Natural killer cell treated with Interleukin-12 subunit alpha and Interleukin-12 subunit beta and Interleukin-15 and Interleukin-18, amount 100 ng/mL, for 72 hours (primary cell): Measurements from ENCODE around the gene FBXO22. TPM values are rescaled to one million over a fixed set of nuclear protein-coding genes. Genes with fewer than 3 reads are reported as not detected.
"Not testable (repeated sequence)": the region's sequence is repeated elsewhere in the genome, so short reads cannot be mapped to it uniquely, and the experiment has no call there.

ENCODE experiments used
- ATAC-seq, 2 donors: fragments of 150-1000 bp; cut with Tn5 transposase in 1 of 2; sonication (Bioruptor Pico), chemical (Tn5 transposase) in 1 of 2; 2 replicates each; pipeline ENCODE4 v1.10.0; 2021
- DNase-seq: peaks from one replicate; pipeline ENCODE4 v3.0.0; 2022; ENCODE audit warnings: low spot score
- H3K27ac Mint-ChIP-seq, 2 donors: 1 replicate in 1 of 2; 2 replicates in 1 of 2; pipeline ENCODE4 v1.8.0; 2022; ENCODE audit warnings: mixed read lengths in 2 of 2, mild to moderate bottlenecking in 1 of 2, moderate library complexity in 1 of 2
- H3K27me3 Mint-ChIP-seq, 2 donors: 1 replicate in 1 of 2; 2 replicates in 1 of 2; pipeline ENCODE4 v1.8.0; 2022; ENCODE audit warnings: mixed read lengths in 2 of 2
- H3K36me3 Mint-ChIP-seq: one replicate; pipeline ENCODE4 v1.8.0; 2022; ENCODE audit warnings: mixed read lengths
- H3K4me1 Mint-ChIP-seq, 2 donors: 1 replicate in 1 of 2; 2 replicates in 1 of 2; pipeline ENCODE4 v1.8.0; 2022; ENCODE audit warnings: low read depth in 2 of 2, mixed read lengths in 2 of 2, mild to moderate bottlenecking in 1 of 2
- H3K4me3 Mint-ChIP-seq: one replicate; pipeline ENCODE4 v1.8.0; 2022; ENCODE audit warnings: mixed read lengths
- H3K9me3 Mint-ChIP-seq: 2 replicates; pipeline ENCODE4 v1.8.0; 2022; ENCODE audit warnings: mixed read lengths
- total RNA-seq, 2 donors: library from RNA; stranded (reverse); gene quantifications; one replicate each; pipeline ENCODE4 v1.2.3, GENCODE V29; 2022

The FBXO22 gene
- total RNA-seq, 2 donors from 2014 or later = 31.3 to 39.3 TPM

DNA sequence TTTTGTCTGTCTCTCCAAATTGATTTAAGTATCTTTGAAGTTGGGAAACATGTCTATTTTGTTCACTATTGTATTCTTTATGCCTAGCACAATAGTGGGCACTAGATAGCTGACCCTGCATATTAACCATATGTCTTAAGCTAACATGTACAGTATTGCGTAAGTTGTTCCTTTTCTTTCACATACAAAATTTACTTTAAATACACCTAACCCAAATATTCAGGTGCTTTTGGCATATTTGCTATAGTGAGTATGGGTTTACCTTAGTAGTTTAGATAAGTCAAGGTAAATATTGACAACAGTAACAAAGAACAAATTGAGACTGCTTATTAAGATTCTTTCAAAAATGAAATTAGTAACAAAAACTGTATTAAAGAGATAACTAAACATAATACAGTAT lies 57.7 kb downstream of the FBXO22 start:
- Mint-ChIP-seq H3K27ac (no peak overlapping the region), H3K27me3 (peaks cover 5 to 20% of the 10 kb centered on the region in 2 donors), H3K36me3 (no peaks in the 10 kb centered on the region), H3K9me3 (no peaks in the 10 kb centered on the region), H3K4me3 (no peak overlapping the region), H3K4me1 (no peaks in the 10 kb centered on the region)
- ATAC-seq = no peak
- no peak for DNase-seq

DNA sequence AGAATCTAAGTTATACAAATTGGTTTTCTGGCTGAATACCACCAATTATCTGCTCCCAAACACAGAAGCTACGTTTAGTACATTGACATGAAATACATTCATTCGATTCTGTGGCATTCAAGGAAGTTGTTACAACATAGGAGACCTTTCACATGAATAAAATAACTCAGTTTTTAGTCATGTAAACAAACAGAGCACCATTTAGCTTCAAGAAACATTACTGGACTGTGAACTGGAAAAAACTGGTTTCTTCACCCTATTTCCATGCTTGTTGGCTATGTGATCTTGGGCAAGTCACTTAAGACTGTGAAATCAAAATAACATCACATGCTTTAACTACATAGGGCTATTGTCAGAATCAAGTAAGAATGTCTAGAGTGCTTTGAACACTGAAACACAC lies 62.4 kb downstream of the FBXO22 start:
- Mint-ChIP-seq H3K36me3 (no peaks in the 10 kb centered on the region), H3K4me1 (no peaks in the 10 kb centered on the region), H3K9me3 (no peaks in the 10 kb centered on the region), H3K27ac (no peak overlapping the region), H3K4me3 (no peak overlapping the region), H3K27me3 (peaks cover 0 to 2% of the 10 kb centered on the region in 2 donors)
- DNase-seq (no peak), ATAC-seq (no peak)

DNA sequence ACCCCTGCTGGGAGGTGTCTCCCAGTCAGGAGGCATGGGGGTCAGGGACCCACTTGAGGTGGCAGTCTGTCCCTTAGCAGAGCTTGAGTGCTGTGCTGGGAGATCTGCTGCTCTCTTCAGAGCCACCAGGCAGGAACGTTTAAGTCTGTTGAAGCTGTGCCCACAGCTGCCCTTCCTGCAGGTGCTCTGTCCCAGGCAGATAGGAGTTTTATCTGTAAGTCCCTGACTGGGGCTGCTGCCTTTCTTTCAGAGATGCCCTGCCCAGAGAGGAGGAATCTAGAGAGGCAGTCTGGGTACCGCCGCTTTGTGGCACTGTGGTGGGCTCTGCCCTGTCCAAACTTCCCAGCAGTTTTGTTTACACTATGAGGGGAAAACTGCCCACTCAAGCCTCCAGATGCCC lies 73.1 kb downstream of the FBXO22 start:
- H3K27me3 Mint-ChIP-seq = peaks cover 41 to 63% of the 10 kb centered on the region in 2 donors
- ATAC-seq = not testable (repeated sequence)

DNA sequence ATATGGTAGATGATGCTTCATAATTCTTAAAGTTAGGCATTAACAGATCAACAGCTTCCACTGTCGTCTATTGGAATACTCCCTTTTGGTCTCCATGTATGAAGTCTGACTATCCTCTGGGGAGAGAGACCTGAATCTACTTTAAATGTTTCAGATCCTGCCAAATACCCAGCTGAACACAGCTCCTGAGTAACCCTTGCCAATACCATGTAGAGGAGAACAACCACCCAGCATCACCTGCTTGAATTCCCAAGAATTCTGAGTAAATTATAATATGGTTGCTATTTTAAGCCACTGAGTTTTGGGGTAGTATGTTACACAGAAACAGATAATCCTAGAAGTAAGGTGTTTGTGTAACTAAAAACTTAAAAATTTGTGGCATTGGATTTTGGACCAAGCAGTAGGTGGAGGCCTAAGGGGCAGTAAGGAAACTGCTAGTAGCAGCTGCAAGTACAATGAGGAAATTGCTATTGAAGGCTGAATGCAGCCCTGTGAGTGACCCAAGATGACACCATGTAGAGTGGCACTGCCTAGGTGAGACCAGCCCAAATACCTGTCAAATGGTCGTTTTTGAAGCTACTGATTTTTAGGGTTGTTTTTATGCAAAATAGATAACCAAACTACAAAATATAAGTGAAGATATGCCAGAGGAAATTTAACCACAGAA lies 77.6 kb downstream of the FBXO22 start:
- Mint-ChIP-seq H3K4me3 (no peak overlapping the region), H3K27ac (no peak overlapping the region), H3K36me3 (no peaks in the 10 kb centered on the region), H3K9me3 (no peaks in the 10 kb centered on the region), H3K27me3 (peaks cover 20 to 41% of the 10 kb centered on the region in 2 donors), H3K4me1 (no peaks in the 10 kb centered on the region)
- ATAC-seq (no peak), DNase-seq (no peak)

More for the DNA sequence above, 73.1 kb downstream of the FBXO22 start:
- not testable (repeated sequence) for H3K4me3 Mint-ChIP-seq, DNase-seq, H3K4me1 Mint-ChIP-seq, H3K27ac Mint-ChIP-seq, H3K9me3 Mint-ChIP-seq, H3K36me3 Mint-ChIP-seq

DNA sequence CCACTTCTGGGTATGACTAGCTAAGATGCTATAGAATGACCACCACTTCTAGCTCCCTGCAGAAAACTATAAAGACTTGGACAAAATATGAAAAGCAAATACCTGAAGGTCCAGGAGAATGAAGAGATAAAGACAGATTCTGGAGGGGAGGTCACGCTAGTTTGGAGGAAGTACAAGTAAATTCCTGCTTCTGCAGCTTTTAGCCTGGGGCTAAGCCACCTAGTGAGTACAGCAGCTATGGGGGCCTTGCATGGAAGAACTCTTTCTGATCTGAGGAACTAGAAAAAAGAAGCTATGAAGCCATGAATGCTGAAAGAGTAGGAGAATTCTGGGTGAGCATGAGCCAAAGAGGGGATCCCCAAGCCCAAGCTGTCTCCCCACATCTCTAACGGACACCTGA lies 78.8 kb downstream of the FBXO22 start:
- no peak overlapping the region for H3K4me3 Mint-ChIP-seq
- H3K4me1 Mint-ChIP-seq = no peaks in the 10 kb centered on the region
- no peak overlapping the region for H3K27ac Mint-ChIP-seq
- ATAC-seq = no peak
- H3K9me3 Mint-ChIP-seq = no peaks in the 10 kb centered on the region
- peaks cover 18 to 38% of the 10 kb centered on the region in 2 donors for H3K27me3 Mint-ChIP-seq
- no peak for DNase-seq
- H3K36me3 Mint-ChIP-seq = no peaks in the 10 kb centered on the region

DNA sequence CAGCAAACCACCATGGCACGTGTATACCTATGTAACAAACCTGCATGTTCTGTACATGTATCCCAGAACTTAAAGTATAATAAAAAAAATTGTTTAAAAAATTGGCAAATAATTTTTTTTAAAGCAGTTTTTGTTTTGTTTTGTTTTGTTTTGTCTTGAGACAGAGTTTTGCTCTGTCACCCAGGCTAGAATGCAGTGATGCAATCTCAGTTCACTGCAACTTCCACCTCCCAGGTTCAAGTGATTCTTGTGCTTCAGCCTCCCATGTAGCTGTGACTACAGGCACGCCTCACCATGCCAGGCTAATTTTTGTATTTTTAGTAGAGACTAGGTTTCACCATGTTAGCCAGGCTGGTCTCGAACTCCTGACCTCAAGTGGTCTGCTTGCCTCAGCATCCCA lies 81.0 kb downstream of the FBXO22 start:
- H3K27me3 Mint-ChIP-seq = peaks cover 8 to 21% of the 10 kb centered on the region in 2 donors
- ATAC-seq, H3K4me3 Mint-ChIP-seq, H3K9me3 Mint-ChIP-seq, H3K36me3 Mint-ChIP-seq, H3K4me1 Mint-ChIP-seq, H3K27ac Mint-ChIP-seq, DNase-seq: not testable (repeated sequence)

DNA sequence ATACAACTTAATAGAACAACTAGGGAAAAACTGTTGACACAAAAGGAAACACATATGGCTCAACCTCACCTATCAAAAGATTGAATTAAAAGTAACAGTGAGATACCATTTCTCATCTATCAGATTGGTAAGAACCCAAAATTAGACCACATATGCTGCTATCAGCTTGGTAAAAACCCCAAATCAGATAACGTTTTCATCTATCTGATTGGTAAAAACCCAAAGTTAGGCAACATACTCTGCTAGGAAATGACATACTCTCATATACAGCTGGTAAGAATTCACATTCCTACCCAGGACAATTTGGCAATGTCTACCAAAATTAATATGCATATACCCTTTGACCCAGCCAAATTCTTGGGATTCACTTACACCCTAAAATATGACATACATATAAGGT lies 82.3 kb downstream of the FBXO22 start:
- Mint-ChIP-seq H3K9me3 (no peaks in the 10 kb centered on the region), H3K27ac (no peak overlapping the region), H3K36me3 (no peaks in the 10 kb centered on the region), H3K4me1 (peaks cover 0 to 2% of the 10 kb centered on the region in 2 donors), H3K27me3 (peaks cover 0 to 8% of the 10 kb centered on the region in 2 donors), H3K4me3 (no peak overlapping the region)
- ATAC-seq = no peak
- no peak for DNase-seq

DNA sequence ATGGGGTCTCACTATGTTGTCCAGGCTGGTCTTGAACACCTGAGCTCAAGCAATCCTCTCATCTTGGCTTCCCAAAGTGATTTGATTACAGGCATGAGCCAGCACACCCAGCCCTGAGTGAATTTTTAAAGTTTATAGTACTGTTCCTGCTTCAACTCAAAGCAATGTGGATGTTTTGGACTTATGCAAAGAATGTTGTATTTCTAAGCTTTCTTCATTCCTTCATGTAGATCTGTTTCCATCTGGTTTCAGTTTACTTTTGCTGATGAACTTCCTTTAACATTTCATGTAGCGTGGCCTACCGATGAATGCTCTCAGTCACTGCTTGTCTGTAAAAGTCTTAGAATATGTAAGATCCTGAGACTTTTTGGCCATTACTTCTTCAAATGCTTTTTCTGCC lies 85.4 kb downstream of the FBXO22 start:
- Mint-ChIP-seq H3K4me1 (peaks cover 0 to 2% of the 10 kb centered on the region in 2 donors), H3K9me3 (no peaks in the 10 kb centered on the region), H3K27ac (no peak overlapping the region), H3K36me3 (peaks cover 3% of the 10 kb centered on the region), H3K27me3 (peaks cover 7 to 14% of the 10 kb centered on the region in 2 donors), H3K4me3 (no peak overlapping the region)
- DNase-seq = no peak
- no peak for ATAC-seq

DNA sequence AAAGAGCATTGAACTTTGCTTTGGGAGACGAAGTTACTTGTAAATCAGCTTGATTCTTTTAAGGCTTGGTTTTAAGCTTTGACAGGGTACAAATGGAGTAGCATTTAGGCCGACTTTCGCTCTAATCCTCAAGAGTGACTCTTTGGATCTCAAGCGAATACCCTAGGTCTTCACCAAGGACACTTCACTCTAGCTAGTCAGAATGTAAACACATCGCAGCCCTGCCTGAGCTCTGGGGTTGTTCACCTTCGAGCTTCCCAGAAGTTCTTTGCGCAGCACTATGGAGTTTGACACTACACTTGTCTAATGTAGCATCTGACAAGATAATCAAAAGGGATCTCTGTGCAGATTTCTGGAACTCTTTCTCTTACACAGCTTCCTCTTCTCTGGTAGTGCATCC lies 86.2 kb downstream of the FBXO22 start:
- no peak overlapping the region for H3K27ac Mint-ChIP-seq
- H3K4me3 Mint-ChIP-seq = no peak overlapping the region
- H3K27me3 Mint-ChIP-seq = peaks cover 13 to 22% of the 10 kb centered on the region in 2 donors
- H3K4me1 Mint-ChIP-seq = peaks cover 0 to 2% of the 10 kb centered on the region in 2 donors
- no peak for ATAC-seq
- no peak for DNase-seq
- peaks cover 8% of the 10 kb centered on the region for H3K36me3 Mint-ChIP-seq
- no peaks in the 10 kb centered on the region for H3K9me3 Mint-ChIP-seq

Other genes with a start within 250 kb of the FBXO22 start
- not detected for gene CSPG4, start 191.0 kb upstream of the FBXO22 start, total RNA-seq
- gene UBE2Q2, start 60.4 kb upstream of the FBXO22 start, total RNA-seq = 10 to 100 TPM; 23.9 to 38.5 TPM
- gene NRG4, start 108.5 kb downstream of the FBXO22 start, total RNA-seq = under 1 TPM in 1 of 2 donors, not detected in 1; 0.21 TPM
- under 1 TPM in 1 of 2 donors, not detected in 1; 0.24 TPM for gene TMEM266, start 156.1 kb downstream of the FBXO22 start, total RNA-seq